GM21360 (cell line): ENCODE results near the gene DPH7.
"Not testable (repeated sequence)": the region's sequence is repeated elsewhere in the genome, so short reads cannot be mapped to it uniquely, and the experiment has no call there.

ENCODE experiments used
- ATAC-seq: cut with Tn5 transposase; IDR thresholded peaks from one replicate; pipeline ENCODE4 v1.9.1; 2021; ENCODE audit warnings: mild to moderate bottlenecking, moderate library complexity; ENCODE audit not compliant: unreplicated experiment

The DPH7 gene

DNA sequence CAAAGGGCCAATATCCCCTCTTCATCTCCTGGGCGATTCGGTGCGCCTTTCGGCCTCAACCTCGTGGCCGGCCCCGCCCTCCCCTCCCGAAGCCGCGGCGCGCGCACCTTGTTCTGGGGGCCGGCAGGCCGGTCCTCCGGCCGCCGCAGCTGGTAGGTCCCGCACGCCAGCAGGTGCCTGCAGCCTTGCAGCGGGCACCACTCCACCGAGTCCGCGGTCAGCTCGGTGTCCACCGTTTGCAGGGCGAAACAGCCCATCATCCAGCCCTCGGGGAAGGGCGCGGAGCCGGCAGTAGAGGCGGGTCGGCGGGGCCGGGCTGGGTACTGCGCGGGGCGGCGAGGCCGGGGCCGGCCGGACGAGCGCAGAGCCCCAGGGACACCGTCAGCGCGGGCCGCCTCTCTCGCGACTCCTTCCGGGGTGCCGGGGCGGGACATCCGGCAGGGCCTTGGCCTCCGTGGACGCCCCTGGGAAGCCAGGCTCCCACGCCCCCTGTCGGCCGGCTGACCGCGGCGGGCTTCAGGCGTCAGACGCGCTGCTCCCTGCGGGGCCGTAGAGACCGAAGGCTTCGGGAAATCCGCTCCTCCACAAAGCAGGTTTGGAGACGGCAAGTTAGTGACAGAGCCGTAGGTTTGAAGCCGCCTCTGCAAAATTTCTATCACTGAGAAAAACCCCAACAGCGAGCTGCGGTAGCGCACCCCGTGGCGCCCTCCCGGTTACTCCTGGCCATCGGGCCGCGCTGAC, at the start of gene DPH7:
Gene DPH7 (minus strand): TSS at position 408 of the 741 bp plus-strand sequence. CDS start 148 bp downstream, at position 260.
- ATAC-seq = peak; percentile 78

DNA sequence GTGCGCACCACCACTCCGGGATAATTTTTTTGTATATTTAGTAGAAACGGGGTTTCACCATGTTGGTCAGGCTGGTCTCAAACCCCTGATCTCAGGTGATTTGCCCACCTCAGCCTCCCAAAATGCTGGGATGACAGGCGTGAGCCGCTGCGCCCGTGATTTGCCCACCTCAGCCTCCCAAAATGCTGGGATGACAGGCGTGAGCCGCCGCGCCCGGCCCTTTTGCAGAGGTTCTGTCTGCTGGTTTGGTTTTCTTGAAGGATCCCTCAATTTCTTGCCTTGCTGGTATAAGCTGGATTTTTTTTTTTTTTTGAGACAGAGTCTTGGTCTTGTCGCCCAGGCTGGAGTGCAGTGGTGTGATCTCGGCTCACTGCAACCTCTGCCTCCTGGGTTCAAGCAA, 48.7 kb upstream of the DPH7 start:
- ATAC-seq = not testable (repeated sequence)

DNA sequence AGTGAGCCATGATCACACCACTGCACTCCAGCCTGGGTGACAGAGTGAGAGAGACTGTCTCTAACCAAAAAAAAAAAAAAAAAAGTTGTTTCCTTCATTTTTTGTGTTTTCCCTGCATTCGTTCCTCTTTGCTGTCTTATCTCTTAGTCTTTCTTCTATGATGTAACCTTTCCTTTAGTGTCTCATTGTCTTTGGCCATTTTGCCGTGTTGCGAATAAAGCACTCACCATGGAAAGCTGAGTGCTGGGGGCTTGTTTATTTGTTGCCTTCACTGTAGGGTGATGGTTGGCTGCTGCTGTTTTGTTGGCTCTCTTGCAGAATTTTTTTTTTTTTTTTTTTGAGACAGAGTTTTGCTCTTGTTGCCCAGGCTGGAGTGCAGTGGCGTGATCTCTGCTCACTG, 47.7 kb upstream of the DPH7 start:
- ATAC-seq = no peak

DNA sequence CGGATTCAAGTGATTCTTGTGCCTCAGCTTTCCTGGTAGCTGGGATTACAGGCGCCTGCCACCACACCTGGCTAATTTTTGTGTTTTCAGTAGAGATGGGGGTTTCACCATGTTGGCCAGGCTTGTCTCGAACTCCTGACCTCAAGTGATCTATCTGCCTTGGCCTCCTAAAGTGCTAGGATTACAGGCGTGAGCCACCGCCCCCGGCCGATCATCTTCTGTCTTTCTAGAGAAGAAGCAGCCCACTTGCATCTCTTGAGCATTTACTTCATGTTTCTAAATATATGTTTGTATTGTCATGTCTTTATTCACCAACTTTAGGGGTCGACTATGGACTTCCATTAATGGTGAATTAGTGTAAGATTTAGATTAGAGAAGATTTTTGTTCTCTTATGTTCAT, 43.5 kb upstream of the DPH7 start:
- ATAC-seq = not testable (repeated sequence)

DNA sequence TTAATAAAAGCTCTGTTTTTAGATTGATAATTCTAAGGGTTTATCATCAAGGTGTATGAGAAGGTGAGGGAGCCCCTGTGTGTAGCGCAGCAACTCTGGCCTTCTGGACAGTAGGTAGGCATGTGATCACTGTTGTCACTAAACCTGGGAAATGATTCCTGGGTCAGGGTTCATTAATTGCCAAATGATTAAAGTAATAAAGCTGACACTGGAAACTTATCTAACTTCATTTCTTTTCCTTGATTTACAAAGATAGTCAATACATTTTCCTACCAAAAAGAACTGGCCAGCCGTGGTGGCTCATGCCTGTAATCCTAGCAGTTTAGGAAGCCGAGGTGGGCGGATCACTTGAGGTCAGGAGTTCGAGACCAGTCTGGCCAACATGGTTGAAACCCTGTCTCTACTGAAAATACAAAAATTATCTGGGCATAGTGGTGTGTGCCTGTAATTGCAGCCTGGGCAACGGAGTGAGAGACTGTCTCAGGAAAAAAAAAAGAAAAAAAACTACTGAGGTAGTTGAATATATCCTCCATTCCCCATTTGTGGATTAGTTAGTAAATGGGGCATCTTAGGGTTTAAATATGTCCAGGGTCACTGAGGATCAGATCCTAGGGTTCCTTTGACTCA, 42.5 kb upstream of the DPH7 start:
- no peak for ATAC-seq

DNA sequence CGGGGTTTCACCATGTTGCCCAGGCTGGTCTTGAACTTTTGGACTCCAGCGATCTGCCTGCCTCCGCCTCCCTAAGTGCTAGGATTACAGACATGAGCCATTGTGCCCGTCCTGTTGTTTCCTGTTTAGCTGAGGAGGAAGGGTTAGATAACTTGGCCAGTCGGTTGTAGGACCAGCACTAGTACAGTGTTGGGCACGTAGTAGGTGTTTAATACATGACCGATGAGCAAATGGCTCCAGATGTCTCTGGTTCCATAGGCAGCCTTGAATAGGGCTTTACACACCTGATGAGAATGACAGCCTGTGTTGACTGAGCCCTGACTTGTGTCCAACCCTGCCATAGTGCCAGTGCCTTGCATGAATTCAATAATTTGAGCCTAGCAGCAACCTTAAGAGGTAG, 41.9 kb upstream of the DPH7 start:
- no peak for ATAC-seq

DNA sequence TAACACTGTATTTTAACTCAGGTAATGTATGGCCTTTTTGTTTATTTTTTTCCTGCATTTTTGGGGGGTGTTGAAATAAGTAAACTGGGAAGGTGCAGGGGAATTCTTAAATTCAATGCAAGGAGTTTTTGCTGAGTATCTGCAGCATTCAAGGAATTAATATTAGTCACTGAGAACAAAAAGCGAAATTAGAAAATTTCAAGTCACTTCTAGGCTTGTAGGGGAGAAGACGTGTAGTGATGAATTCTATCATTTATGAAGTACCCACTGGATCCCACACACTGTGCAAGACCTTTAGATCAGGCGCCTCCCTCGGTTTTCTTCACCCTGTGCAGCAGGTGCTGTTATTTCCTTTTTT, 41.3 kb upstream of the DPH7 start:
- ATAC-seq = no peak

DNA sequence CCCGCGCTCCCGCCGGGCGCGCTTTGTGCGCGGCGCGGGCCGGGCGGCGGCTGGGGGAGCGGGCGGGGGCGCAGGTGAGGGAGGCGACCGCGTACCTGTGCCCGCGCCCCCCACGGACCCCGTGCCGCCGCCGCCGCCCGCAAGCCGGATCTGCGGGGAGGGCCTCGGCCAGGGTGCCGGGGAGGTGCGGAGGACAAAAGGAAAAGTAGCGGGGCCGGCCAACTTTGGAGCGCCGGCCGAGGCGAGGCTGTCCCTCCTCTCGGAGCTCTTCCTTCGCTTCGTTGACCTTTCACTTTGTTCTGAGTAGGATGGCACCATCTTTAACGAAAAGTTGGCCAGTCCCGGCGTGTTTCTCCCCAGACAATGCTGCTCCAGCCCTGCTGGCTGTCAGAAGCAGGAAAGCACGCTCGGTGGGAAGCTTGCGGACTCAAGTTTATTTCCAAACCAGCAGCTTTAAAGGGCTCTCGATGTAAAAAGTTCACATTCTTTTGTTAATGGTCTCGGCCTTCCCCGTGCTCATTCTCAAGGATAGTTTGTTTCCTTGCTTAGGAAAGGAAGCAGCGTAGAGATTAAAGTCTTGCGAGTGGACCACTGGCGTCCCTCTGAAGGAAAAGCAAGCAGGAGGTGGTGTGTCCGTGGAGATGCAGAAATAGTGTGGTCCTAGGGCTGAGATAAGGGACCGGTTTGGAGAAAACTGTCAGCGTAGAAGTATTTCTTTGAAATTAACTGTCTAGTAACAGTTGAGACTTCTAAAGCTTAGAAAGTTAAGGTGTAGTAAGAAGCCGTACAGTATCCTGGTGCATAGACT, 40.7 kb upstream of the DPH7 start:
- ATAC-seq = peak; percentile 20

DNA sequence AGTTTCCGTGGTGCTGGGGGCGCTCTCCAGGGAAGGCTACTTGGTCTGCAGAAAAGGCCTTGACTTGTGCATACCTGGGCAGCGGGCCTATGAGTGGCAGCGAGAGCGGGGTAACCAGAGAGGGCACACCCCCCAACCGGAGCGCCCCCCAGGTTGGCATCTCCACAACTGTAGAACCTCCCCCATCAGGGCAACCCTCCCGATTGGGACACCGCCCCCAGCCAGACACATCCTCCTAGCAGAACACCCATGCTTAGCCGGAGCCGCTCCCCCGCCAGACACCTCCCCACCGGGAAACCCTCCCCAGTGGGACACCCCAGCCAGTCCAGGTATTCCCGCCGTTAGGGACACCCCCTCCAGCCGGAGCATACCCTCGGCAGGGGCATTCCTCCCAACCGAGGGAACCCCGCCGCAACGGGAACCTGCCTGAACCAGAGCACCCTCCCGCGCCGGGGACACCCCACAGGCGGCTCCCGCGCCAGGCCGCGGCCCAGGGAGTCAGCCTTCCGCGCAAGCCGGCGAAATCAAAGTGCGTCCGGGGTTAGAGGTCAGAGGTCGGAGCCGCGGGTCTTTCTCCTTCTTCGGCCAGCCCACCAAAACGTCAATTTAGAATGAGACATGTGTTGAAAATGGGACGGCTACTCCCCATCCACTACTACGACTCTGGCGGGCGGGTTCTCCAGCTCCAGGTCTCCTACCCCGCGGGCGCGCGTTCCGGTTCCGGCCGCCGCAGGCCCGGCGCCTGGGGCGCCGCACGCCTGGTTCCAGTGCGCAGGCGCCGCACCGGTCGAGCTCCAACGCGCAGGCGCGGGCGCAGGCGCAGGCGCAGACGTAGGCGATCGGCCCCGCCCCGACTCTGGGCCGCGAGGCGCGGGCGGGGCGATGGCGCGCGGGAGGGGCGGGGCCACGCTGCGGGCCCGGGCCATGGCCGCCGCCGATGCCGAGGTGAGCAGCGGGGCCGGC, 39.7 kb upstream of the DPH7 start, which contains the start of gene EHMT1:
Gene EHMT1 (plus strand): TSS at position 901 of the 963 bp plus-strand sequence. CDS start 24 bp downstream, at position 925.
- peak; percentile 70 for ATAC-seq

DNA sequence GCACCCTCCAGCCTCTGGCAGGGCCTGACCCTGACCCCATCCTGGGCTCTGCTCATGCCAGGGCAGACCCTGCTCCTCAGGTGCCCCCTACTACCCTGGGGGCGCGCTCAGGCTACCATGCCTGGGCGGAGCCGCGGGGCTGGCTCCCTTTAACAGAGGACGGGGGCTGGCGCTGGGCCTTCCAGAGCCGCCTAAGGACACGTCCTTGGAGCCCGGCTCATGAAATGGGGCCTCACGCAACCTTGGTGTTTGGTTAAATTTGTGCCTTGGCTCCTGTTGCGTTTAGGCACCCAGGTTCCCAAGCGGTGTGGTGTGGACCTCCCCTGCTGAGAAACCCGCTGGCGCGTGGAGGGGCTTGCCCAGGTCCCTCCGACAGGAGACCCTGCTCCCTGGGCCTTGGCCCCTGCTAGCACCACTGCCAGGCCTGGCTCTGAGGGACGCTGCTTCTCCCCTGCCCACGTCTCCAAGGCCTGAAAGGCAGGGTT, 36.7 kb upstream of the DPH7 start:
- no peak for ATAC-seq

DNA sequence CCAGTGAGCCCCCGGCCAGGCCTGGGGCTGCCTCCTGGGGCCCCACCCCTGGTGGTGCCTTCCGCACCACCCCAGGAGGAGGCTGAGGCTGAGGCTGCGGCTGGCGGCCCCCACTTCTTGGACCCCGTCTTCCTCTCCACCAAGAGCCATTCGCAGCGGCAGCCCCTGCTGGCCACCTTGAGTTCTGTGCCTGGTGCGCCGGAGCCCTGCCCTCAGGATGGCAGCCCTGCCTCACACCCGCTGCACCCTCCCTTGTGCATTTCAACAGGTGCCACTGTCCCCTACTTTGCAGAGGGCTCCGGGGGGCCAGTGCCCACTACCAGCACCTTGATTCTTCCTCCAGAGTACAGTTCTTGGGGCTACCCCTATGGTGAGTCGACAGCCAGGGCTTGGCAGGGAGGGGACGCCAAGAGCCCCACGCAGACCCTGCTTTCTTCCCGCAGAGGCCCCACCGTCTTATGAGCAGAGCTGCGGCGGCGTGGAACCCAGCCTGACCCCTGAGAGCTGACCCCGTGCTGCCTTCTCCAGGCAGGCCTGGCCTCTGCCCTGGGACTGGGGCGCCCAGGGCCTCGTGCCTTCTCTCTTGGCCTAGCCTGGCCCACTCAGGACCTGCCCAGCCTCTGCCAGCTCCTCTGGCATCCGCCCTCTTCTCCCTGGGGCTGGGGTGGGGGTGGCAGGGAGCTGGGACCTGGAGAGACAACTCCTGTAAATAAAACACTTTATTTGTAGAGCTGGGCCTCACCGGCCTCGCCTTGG, 36.1 kb upstream of the DPH7 start:
- no peak for ATAC-seq

DNA sequence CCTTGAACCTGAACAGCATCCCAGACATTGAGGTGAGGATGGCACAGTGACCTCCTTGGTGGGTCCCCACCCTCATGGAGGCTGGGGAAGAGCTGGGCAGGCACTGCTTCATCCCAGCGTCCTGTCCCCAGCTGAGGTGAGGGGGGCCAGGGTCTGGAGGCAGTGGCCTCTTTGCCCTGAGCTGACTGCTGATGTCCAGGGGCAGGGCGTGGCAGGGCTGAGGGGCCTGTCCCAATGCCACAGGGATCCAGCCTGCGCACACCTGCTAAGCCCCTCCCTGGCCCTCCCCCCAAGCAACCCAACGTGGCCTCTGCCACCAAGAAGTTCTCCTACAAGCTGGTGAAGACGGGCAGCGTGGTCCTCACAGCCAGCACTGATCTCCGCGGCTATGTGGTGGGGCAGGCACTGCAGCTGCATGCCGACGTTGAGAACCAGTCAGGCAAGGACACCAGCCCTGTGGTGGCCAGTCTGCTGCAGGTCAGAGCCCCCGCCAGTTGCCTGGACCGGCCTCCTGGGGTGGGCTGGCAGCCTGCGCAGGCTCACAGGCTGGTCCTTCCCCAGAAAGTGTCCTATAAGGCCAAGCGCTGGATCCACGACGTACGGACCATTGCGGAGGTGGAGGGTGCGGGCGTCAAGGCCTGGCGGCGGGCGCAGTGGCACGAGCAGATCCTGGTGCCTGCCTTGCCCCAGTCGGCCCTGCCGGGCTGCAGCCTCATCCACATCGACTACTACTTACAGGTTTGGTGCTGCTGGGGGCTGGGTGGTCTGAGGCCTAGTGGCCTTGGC, 35.2 kb upstream of the DPH7 start:
- ATAC-seq = no peak

DNA sequence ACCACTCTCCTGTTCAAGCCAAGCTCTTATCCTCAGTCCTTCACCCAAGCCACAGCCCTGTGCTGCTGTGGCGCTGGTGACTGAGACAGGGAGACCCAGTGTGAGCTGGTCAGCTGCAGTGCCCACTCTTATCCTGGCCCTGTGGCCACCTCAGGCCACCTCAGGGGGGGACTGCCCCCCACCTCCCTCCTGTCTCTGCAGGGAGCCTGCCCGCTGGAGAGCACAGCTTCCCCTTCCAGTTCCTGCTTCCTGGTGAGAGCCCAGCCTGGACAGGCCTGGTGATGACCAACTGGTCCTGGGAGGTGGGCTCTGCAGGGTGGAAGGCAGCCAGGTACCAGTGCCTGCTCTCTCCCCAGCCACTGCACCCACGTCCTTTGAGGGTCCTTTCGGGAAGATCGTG, 34.5 kb upstream of the DPH7 start:
- no peak for ATAC-seq

DNA sequence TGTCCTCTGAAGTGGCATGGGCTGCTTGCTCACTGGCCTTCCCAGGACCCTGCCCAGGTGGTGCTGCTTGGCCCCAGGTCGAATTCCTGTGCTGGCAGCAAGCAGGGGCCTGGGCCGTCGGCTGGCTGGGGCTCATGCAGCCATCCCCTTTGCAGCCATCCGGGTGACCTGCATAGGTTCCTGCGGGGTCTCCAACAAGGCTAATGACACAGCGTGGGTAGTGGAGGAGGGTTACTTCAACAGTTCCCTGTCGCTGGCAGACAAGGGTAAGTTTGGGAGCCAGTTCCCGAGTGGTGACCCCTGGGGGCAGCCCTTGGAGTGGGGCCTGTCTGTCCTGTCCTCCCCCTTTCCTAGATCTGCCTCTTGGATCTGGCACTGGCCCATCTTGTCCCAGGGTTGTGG, 34.0 kb upstream of the DPH7 start:
- no peak for ATAC-seq

DNA sequence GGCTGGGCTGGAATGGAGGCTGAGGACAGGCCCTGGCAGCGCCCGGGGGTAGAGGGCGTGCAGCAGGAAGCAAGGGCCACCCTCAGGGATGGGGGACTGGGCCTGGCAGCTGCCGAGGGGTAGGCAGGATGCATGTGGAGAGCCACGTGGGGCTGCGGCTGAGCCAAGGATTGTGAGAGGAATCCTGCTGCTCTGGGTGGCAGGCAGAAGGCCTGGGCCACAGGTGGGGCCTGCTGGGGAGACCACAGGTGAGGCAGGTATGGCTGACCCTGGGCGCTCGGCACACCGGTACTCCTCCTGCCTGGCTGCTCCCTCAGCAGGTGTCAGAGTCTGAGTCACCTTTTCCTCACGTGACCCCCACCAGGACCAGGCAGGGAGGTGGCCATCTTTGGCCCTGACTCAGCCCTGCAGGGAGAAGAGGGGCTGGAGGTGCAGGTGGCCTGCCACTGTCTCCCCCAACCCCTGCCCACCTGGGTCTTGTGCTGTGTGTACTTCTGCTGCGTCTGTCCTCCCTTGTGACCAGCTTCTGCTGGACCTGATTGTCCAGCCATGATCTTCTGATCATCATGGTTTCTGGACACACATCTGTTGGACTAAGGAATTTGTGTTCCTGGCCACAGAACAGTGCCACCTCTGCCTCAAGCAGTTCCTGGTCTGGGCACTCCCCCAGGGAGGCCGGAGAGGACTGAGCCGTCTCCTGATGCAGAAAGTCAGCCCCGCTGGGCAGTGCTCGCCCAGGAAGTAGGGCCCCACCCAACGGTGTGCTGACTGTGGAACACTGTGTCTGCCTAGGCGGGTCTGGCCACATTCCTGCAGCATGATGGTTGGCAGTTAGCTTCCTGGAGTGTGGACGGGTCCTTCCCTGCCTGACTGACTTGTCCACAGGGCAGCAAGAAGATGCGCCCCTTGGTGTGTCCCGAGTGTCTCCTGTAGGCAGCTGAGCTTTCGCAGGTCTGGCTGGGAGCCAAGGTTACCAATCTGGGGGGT, 33.2 kb upstream of the DPH7 start:
- ATAC-seq = no peak

DNA sequence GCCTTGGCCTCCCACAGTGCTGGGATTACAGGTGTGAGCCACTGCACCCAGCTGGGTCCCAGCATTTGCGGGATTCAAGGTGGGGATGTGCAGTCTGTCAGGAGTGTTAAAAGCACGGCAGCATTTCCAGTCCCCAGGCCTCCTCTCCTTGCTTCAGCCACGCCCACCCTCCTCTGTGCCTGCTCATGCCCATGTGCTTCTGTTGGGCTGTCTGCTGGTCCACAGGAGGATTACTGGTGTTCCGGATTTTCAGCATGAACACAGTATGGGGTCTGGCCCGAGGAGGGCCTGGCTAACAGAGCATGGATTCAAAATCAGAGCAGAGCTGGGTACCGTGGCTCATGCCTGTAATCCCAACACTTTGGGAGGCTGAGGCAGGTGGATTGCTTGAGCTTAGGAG, 32.2 kb upstream of the DPH7 start:
- no peak for ATAC-seq

DNA sequence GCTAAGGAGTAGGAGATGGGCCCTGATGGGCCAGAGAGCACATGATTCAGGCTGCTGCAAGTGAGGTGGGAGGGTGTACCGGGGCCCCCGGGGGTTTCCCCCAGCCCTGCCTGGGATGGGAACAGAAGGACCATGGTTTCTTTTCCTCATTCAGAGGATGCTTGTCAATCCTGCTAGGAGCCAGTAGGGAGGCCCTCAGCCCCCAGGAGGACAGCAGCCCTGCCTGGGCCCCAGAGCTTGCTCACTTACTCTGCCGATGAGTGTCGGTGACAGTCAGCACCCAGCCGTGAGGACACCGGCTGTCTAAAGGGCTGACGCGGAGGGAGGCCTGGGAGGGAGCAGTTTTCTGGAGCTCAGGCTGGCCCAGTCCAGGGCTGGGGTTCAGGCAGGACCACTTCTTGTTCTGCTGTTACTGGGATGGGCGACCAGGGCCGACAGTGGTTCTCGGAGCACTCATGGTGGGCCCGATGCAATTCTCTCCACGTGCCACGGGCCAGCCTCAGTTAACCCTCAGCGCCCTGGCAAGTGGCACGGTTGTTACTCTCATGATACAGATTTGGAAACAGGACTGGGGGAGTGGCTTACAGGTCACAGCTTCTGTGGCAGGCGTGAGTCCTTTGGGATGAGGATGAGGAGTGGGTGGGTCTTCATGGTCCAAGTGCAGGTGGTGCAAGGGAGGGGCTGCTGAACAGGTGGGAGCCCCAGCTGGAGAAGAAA, 28.6 kb upstream of the DPH7 start:
- ATAC-seq = no peak
